ENCODE results near the gene IMPA2.

GRCh38 chr18:12035481-12035880 is 54.2 kb downstream of the IMPA2 start:
- no peak for TF ChIP-seq CTCF (optimal IDR thresholded peaks at IDR 0.05 in 1 of 3, IDR thresholded peaks at IDR 0.05 in 1 of 3, conservative IDR thresholded peaks at IDR 0.05 in 1 of 3; ENCODE audit: extremely low read depth in 1 of 3, insufficient read depth in 2 of 3, low read length in 3 of 3)
- no peak for TF ChIP-seq EZH2 (IDR thresholded peaks at IDR 0.05; ENCODE audit: low read length)

All from keratinocyte (primary cell).